ENCODE data around the gene C3orf33.

Gene C3orf33

GRCh38 chr3:155727836-155728235, 78.2 kb downstream of the C3orf33 start:
- peak; percentile 56 for DNase-seq (ENCODE audit: low read depth)
- no peak overlapping the region for H3K4me3 ChIP-seq (ENCODE audit: low read depth, low read length)
- no peak for TF ChIP-seq CTCF (IDR thresholded peaks at IDR 0.05; ENCODE audit: control insufficient read depth, extremely low read depth, insufficient read depth)

- H3K4me3 ChIP-seq (ENCODE audit: low read depth, low read length), result no peak overlapping the region
- DNase-seq (ENCODE audit: low read depth), result no peak
- TF ChIP-seq CTCF (IDR thresholded peaks at IDR 0.05; ENCODE audit: control insufficient read depth, extremely low read depth, insufficient read depth), result no peak
These were observed 91.8 kb downstream of the C3orf33 start for GRCh38 chr3:155714295-155714718.

All from LNCaP clone FGC (cell line).